B cell (primary cell): ENCODE measurements around the gene ADGRA1. TPM values are rescaled to one million over a fixed set of nuclear protein-coding genes. Genes with fewer than 3 reads are reported as not detected.

Source experiments
- ATAC-seq: fragments of 200-7000 bp; cut with Tn5 transposase; one replicate; pipeline ENCODE4 v1.10.0; 2021; ENCODE audit warnings: low read depth, mild to moderate bottlenecking, moderate number of reproducible peaks, moderate library complexity
- CTCF ChIA-PET: fragments of 350-600 bp; sonication (Branson Sonifier 250); formaldehyde crosslinking; loops from one replicate; lab custom pipeline; 2021; ENCODE audit warnings: antibody characterized with exemption, inconsistent platforms; lab: Charles Lee
- POLR2A ChIA-PET: fragments of 350-600 bp; sonication (Branson Sonifier 250); formaldehyde crosslinking; loops from one replicate; lab custom pipeline; 2021; ENCODE audit warnings: antibody characterized with exemption; lab: Charles Lee
- DNase-seq: peaks from one replicate; pipeline ENCODE4 v3.0.0; 2013
- H2AFZ ChIP-seq: 2 replicates; pipeline ENCODE4 v1.6.1; 2012; ENCODE audit warnings: mild to moderate bottlenecking, low read depth, low read length; ENCODE audit not compliant: insufficient read depth, poor library complexity, severe bottlenecking
- H3K27ac ChIP-seq, 2 donors: 1 replicate in 1 of 2; 2 replicates in 1 of 2; pipeline ENCODE4 v1.5.1; 2012 to 2013; ENCODE audit warnings: low read length in 2 of 2, mild to moderate bottlenecking in 2 of 2, moderate library complexity in 1 of 2
- H3K27me3 ChIP-seq, 4 experiments: fragments of 200-600 bp in 1 of 4; sonication (generic) in 1 of 4; replicated peaks in 1 of 4; 1 replicate in 2 of 4; 2 replicates in 2 of 4; pipeline versions ENCODE4 v1.6.1 to v1.7.0; 2013 to 2016; ENCODE audit warnings: low read length in 3 of 4, mild to moderate bottlenecking in 2 of 4, mixed read lengths in 1 of 4, moderate library complexity in 1 of 4; ENCODE audit not compliant: insufficient read depth in 4 of 4, control insufficient read depth in 3 of 4; ENCODE audit errors: control extremely low read depth in 1 of 4
- H3K36me3 ChIP-seq, 2 experiments: replicated peaks in 1 of 2; 1 replicate in 1 of 2; 2 replicates in 1 of 2; pipeline versions ENCODE4 v1.6.1 to v1.7.1; 2013; ENCODE audit warnings: low read length in 1 of 2; ENCODE audit not compliant: insufficient read depth in 2 of 2, control insufficient read depth in 1 of 2; ENCODE audit errors: control extremely low read depth in 1 of 2, extremely low read depth in 1 of 2
- H3K4me1 ChIP-seq, 2 donors: fragments of 200-600 bp in 1 of 2; sonication (generic) in 1 of 2; 1 replicate in 1 of 2; 2 replicates in 1 of 2; pipeline versions ENCODE4 v1.5.1 to v1.6.1; 2013 to 2017; ENCODE audit warnings: low read length in 2 of 2; ENCODE audit not compliant: control insufficient read depth in 2 of 2, insufficient read depth in 2 of 2
- H3K4me2 ChIP-seq: replicated peaks from 2 replicates; pipeline ENCODE3; 2012; ENCODE audit warnings: mild to moderate bottlenecking, low read depth, low read length; ENCODE audit not compliant: poor library complexity, severe bottlenecking
- H3K4me3 ChIP-seq, 5 experiments: fragments of 200-600 bp in 1 of 5; sonication (generic) in 1 of 5; 1 replicate in 3 of 5; 2 replicates in 2 of 5; pipeline versions ENCODE4 v1.5.1 to v1.7.0; 2011 to 2016; ENCODE audit warnings: low read length in 4 of 5, mild to moderate bottlenecking in 4 of 5, low read depth in 2 of 5, control low read depth in 1 of 5, moderate library complexity in 1 of 5; ENCODE audit not compliant: insufficient read depth in 1 of 5; ENCODE audit errors: control extremely low read depth in 1 of 5, extremely low read depth in 1 of 5
- H3K79me2 ChIP-seq: fragments of 200-600 bp; sonication (generic); one replicate; pipeline ENCODE4 v1.6.0; 2016; ENCODE audit warnings: low read length; ENCODE audit not compliant: control insufficient read depth, insufficient read depth
- H3K9ac ChIP-seq: fragments of 200-600 bp; sonication (generic); 2 replicates; pipeline ENCODE4 v1.6.1; 2017; ENCODE audit warnings: mild to moderate bottlenecking, low read length, moderate library complexity
- H3K9me3 ChIP-seq, 3 donors: one replicate each; pipeline versions ENCODE4 v1.6.1 to v1.7.1; 2013; ENCODE audit warnings: low read length in 2 of 3; ENCODE audit not compliant: control insufficient read depth in 2 of 3, insufficient read depth in 1 of 3; ENCODE audit errors: control extremely low read depth in 1 of 3
- H4K20me1 ChIP-seq: 2 replicates; pipeline ENCODE4 v1.6.0; 2012; ENCODE audit warnings: mild to moderate bottlenecking, low read length; ENCODE audit not compliant: insufficient read depth, control insufficient read depth, poor library complexity, severe bottlenecking
- H3K27ac Mint-ChIP-seq: one replicate; pipeline ENCODE4 v1.8.0; 2021; ENCODE audit warnings: mixed read lengths
- H3K27me3 Mint-ChIP-seq: one replicate; pipeline ENCODE4 v1.8.0; 2021; ENCODE audit warnings: mixed read lengths
- H3K4me1 Mint-ChIP-seq: one replicate; pipeline ENCODE4 v1.8.0; 2021; ENCODE audit warnings: mixed read lengths
- H3K4me3 Mint-ChIP-seq: one replicate; pipeline ENCODE4 v1.8.0; 2021; ENCODE audit warnings: mixed read lengths
- H3K9me3 Mint-ChIP-seq: one replicate; pipeline ENCODE4 v1.8.0; 2022; ENCODE audit warnings: mixed read lengths; ENCODE audit not compliant: insufficient read depth
- EZH2 ChIP-seq: IDR thresholded peaks from 2 replicates; pipeline ENCODE4 v1.6.1; 2012; ENCODE audit warnings: borderline replicate concordance, low read depth, mild to moderate bottlenecking, moderate library complexity, low read length; ENCODE audit not compliant: insufficient read depth, poor library complexity, severe bottlenecking
- WGBS: methylation state at CpG from one replicate; pipeline ENCODE4 v1.1.5; 2013; ENCODE audit warnings: missing lambda C conversion rate; ENCODE audit not compliant: insufficient coverage; 5-methylcytosine and 5-hydroxymethylcytosine counted together
- intact Hi-C: fragments of 100-400 bp; cut with micrococcal nuclease; formaldehyde crosslinking; loops from one replicate; pipeline ENCODE4 v1.10.0; 2022
- polyA plus RNA-seq: library from polyadenylated mRNA; depleted of rRNA; stranded (reverse); fragments of >200 nt; gene quantifications from 2 replicates; pipeline ENCODE4 v1.2.3, GENCODE V29; 2012
- total RNA-seq, 2 donors: library from RNA; stranded (reverse); fragments of 120-200 nt in 1 of 2; gene quantifications; 1 replicate in 1 of 2; 2 replicates in 1 of 2; pipeline versions ENCODE4 v1.2.3 to v1.2.4, GENCODE V29; 2013 to 2022
- TF ChIP-seq, protein P1 (sequence below): fragments of 200-600 bp; IDR thresholded peaks from one replicate; pipeline ENCODE4 v1.8.0; 2022; ENCODE audit warnings: antibody characterized with exemption, mild to moderate bottlenecking

The ADGRA1 gene
- total and polyA plus RNA-seq, 2 donors (not counting 1 experiment from before 2014, with no cell fraction given), result not detected

DNA sequence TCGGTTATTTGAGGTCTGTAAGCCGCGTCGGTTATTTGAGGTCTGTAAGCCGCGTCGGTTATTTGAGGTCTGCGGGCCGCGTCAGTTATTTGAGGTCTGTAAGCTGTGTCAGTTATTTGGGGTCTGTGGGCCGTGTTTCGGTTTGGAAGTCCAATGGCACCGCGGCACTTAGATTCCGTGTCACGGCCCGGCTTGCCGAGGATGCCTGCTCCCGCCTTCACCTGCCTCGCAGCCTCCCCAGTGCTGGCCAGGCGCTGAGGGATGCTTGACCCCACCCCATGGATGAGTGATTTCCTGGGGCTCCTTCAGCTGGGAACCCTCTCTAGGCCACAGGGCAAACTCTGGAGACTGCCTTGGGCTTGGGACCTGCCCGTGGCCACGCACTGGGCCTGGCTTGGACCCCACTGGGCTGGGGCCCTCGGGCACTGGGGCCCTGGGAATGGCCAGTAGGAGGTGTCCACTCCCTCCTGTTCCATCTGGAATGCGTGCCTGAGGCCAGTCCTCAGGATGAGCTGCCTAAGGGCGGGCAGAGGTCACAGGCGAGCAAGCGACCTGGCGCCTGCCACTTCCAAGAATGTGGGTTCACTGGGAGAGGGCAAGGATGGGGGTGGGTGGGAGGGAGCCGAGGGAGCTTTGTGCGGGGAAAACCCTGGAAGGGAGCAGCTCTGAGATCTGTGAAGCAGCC is 25.6 kb downstream of the ADGRA1 start:
- CTCF ChIA-PET, result no interaction called here
- POLR2A ChIA-PET, result no interaction called here

DNA sequence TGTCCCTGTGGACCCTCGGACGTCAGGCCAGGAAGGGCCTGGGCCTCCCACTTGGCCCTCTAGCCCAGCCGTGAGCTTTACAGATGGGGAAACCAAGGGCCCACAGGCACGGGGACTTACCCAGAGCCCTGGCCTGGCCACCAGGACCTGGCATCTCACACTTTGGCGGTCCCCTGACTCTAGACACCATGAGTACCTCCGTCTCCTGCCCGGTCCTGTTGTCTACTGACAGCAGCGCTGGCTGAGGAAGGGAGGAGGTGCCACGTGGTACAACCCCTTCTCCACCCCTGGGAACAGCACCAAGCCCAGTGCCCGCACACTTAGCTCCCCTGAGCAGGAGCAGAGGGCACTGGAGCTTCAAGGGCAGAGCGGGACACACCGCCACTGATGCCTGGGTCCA is 26.1 kb downstream of the ADGRA1 start:
- H3K27me3 Mint-ChIP-seq, result peaks cover 3% of the 10 kb centered on the region
- Histone ChIP-seq H3K79me2 (no peaks in the 10 kb centered on the region), H3K4me3 (no peak overlapping the region), H3K9ac (no peak overlapping the region), H3K4me2 (no peak overlapping the region), H3K27ac (no peak overlapping the region), H3K36me3 (no peaks in the 10 kb centered on the region), H3K27me3 (no peaks in the 10 kb centered on the region), H2AFZ (no peak overlapping the region), H3K4me1 (no peaks in the 10 kb centered on the region), H3K9me3 (peaks cover 0 to 60% (median 0%) of the 10 kb centered on the region in 3 donors), H4K20me1 (no peaks in the 10 kb centered on the region)
- CTCF ChIA-PET, result no interaction called here
- WGBS, result 93% methylated on average over 11 of the region's 12 CpGs
- ATAC-seq (no peak), DNase-seq (no peak)
- POLR2A ChIA-PET, result no interaction called here
- intact Hi-C loops, result no loop called here
- no peak overlapping the region for H3K27ac Mint-ChIP-seq
- TF ChIP-seq EZH2, result no peak
- TF ChIP-seq, protein P1, sequence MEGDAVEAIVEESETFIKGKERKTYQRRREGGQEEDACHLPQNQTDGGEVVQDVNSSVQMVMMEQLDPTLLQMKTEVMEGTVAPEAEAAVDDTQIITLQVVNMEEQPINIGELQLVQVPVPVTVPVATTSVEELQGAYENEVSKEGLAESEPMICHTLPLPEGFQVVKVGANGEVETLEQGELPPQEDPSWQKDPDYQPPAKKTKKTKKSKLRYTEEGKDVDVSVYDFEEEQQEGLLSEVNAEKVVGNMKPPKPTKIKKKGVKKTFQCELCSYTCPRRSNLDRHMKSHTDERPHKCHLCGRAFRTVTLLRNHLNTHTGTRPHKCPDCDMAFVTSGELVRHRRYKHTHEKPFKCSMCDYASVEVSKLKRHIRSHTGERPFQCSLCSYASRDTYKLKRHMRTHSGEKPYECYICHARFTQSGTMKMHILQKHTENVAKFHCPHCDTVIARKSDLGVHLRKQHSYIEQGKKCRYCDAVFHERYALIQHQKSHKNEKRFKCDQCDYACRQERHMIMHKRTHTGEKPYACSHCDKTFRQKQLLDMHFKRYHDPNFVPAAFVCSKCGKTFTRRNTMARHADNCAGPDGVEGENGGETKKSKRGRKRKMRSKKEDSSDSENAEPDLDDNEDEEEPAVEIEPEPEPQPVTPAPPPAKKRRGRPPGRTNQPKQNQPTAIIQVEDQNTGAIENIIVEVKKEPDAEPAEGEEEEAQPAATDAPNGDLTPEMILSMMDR, result no peak
- H3K4me3 Mint-ChIP-seq, result no peak overlapping the region
- peaks cover 2% of the 10 kb centered on the region for H3K9me3 Mint-ChIP-seq
- H3K4me1 Mint-ChIP-seq, result no peaks in the 10 kb centered on the region

More for the DNA sequence above, 25.6 kb downstream of the ADGRA1 start:
- Mint-ChIP-seq H3K4me3 (no peak overlapping the region), H3K27me3 (no peaks in the 10 kb centered on the region), H3K27ac (no peak overlapping the region), H3K4me1 (no peaks in the 10 kb centered on the region), H3K9me3 (no peaks in the 10 kb centered on the region)
- no peaks in the 10 kb centered on the region for H4K20me1 ChIP-seq
- no peak for DNase-seq
- no peak overlapping the region for H3K9ac ChIP-seq
- no peak overlapping the region for H3K4me2 ChIP-seq
- TF ChIP-seq EZH2, result no peak
- H3K27ac ChIP-seq, result no peak overlapping the region
- no peaks in the 10 kb centered on the region for H3K27me3 ChIP-seq
- no peaks in the 10 kb centered on the region for H3K36me3 ChIP-seq
- intact Hi-C loops, result no loop called here
- H2AFZ ChIP-seq, result no peak overlapping the region
- H3K4me3 ChIP-seq, result no peak overlapping the region
- H3K79me2 ChIP-seq, result no peaks in the 10 kb centered on the region
- ATAC-seq, result no peak
- WGBS, result 96% methylated on average over 17 of the region's 31 CpGs
- H3K4me1 ChIP-seq, result no peaks in the 10 kb centered on the region
- H3K9me3 ChIP-seq, result peaks cover 0 to 59% (median 3%) of the 10 kb centered on the region in 3 donors
